HepG2 (cell line): ENCODE data around the gene TWF1. TPM values are rescaled to one million over a fixed set of nuclear protein-coding genes. Genes with fewer than 3 reads are reported as not detected.

Experiments used
- CSRNP1 ChIP-seq: sonication (generic); formaldehyde crosslinking; IDR thresholded peaks from 2 replicates; pipeline ENCODE4 v1.8.1; 2023; ENCODE audit warnings: mild to moderate bottlenecking, missing genetic modification reagents
- MLXIP ChIP-seq: sonication (generic); formaldehyde crosslinking; IDR thresholded peaks from 2 replicates; pipeline ENCODE4 v1.9.0; 2021; ENCODE audit warnings: missing genetic modification reagents, borderline replicate concordance
- NFKBIZ ChIP-seq: IDR thresholded peaks from 2 replicates; pipeline ENCODE4 v1.6.1; 2018; ENCODE audit warnings: missing genetic modification reagents, missing compliant biosample characterization
- PATZ1 ChIP-seq: sonication (generic); formaldehyde crosslinking; IDR thresholded peaks from 2 replicates; pipeline ENCODE4 v1.4.0; 2020; ENCODE audit warnings: missing genetic modification reagents
- PRDM4 ChIP-seq: sonication (generic); formaldehyde crosslinking; IDR thresholded peaks from 2 replicates; pipeline ENCODE4 v1.9.0; 2021; ENCODE audit warnings: missing genetic modification reagents, borderline replicate concordance
- TEF ChIP-seq: sonication (generic); formaldehyde crosslinking; IDR thresholded peaks from 2 replicates; pipeline ENCODE4 v1.5.0; 2020; ENCODE audit warnings: missing genetic modification reagents
- ZBED4 ChIP-seq: sonication (generic); formaldehyde crosslinking; IDR thresholded peaks from 2 replicates; pipeline ENCODE4 v1.4.0; 2020; ENCODE audit warnings: missing genetic modification reagents, borderline replicate concordance
- ZNF446 ChIP-seq: sonication (generic); formaldehyde crosslinking; IDR thresholded peaks from 2 replicates; pipeline ENCODE4 v1.5.0; 2020; ENCODE audit warnings: mild to moderate bottlenecking, missing genetic modification reagents
- ZNF605 ChIP-seq: sonication (generic); formaldehyde crosslinking; IDR thresholded peaks from 2 replicates; pipeline ENCODE4 v1.8.0; 2022; ENCODE audit warnings: mild to moderate bottlenecking, missing genetic modification reagents
- ZNF7 ChIP-seq: IDR thresholded peaks from 2 replicates; pipeline ENCODE4 v1.6.1; 2016; ENCODE audit warnings: missing biosample characterization, missing genetic modification reagents
- ZNF704 ChIP-seq: sonication (generic); formaldehyde crosslinking; IDR thresholded peaks from 2 replicates; pipeline ENCODE4 v1.8.1; 2023; ENCODE audit warnings: mild to moderate bottlenecking, inconsistent platforms, moderate library complexity, missing genetic modification reagents, borderline replicate concordance
- ZNF75D ChIP-seq: sonication (generic); formaldehyde crosslinking; IDR thresholded peaks from 2 replicates; pipeline ENCODE4 v1.8.1; 2023; ENCODE audit warnings: missing genetic modification reagents, mild to moderate bottlenecking, borderline replicate concordance
- ZZZ3 ChIP-seq: sonication (generic); formaldehyde crosslinking; IDR thresholded peaks from 2 replicates; pipeline ENCODE4 v1.4.0; 2020; ENCODE audit warnings: missing genetic modification reagents, mild to moderate bottlenecking, borderline replicate concordance
- polyA plus RNA-seq, 8 experiments: library from polyadenylated mRNA; depleted of rRNA in 3 of 8; stranded (reverse) in 7 of 8; unstranded in 1 of 8; fragments of >200 nt; fragmentation: Illumina TruSeq in 4 of 8; extraction: Trizol in 4 of 8; gene quantifications; 2 replicates each; pipeline versions ENCODE4 v1.2.1 to v1.2.3, GENCODE V29; 2011 to 2016; ENCODE audit warnings: low read depth in 4 of 8, missing spikeins in 1 of 8, mixed read lengths in 1 of 8; ENCODE audit not compliant: insufficient read depth in 1 of 8
- total RNA-seq, 5 experiments: library from RNA; depleted of rRNA; stranded (reverse); fragments of >200 nt; fragmentation: Illumina TruSeq; extraction: Trizol; gene quantifications; 2 replicates each; pipeline ENCODE4 v1.2.3, GENCODE V29; 2016; ENCODE audit warnings: low read depth in 1 of 5

The TWF1 gene
- total and polyA plus RNA-seq, 2 of the 13 experiments (the other 11 are each of a cell fraction or from before 2014, with no cell fraction given), result 32.3 to 85.5 TPM

GRCh38 chr12:43836475-43836989 lies 30.4 kb upstream of the TWF1 start (continued):
- no peak for TF ChIP-seq ZNF704
- no peak for TF ChIP-seq ZZZ3 (CRISPR knock-in tag)
- TF ChIP-seq ZBED4 (CRISPR knock-in tag), result no peak
- TF ChIP-seq ZNF446 (CRISPR knock-in tag), result peak; percentile 75; the same call in 1 of the 2 replicates
- no peak for TF ChIP-seq MLXIP
- no peak for TF ChIP-seq ZNF7 (CRISPR knock-in tag)
- no peak for TF ChIP-seq PATZ1
- no peak for TF ChIP-seq NFKBIZ (CRISPR knock-in tag)
- no peak for TF ChIP-seq ZNF75D (CRISPR knock-in tag)
- TF ChIP-seq TEF (CRISPR knock-in tag), result no peak
- TF ChIP-seq CSRNP1 (CRISPR knock-in tag), result no peak
- TF ChIP-seq ZNF605 (CRISPR knock-in tag), result no peak
- no peak for TF ChIP-seq PRDM4 (CRISPR knock-in tag)
